ENCODE measurements around the gene TMEM184C.

TMEM184C gene

GRCh38 chr4:147693218-147693617 is 76.0 kb downstream of the TMEM184C start:
- intact Hi-C loops (cut with micrococcal nuclease), result no loop called here

DNA sequence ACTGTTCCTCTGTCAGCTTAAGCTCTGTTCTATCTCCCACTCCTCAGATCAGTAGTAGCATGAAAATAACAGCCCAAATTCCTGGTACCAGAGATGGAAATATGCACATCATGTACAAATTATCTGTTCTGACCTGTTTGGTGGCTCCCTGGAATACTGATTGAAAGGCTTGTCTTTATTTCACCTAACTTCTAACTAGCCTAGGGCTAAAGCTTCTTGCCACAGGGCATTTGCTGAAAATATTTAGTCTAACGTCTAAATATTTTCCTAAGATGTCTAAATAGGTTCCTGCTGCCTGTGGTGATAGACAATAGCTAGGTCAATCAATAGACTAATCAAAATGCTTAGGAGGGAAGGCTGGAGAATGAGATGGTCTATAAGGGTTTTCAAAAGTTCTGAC is 79.7 kb downstream of the TMEM184C start:
- no peaks in the 10 kb centered on the region for H3K36me3 Mint-ChIP-seq (ENCODE audit: low read depth)
- H3K27ac Mint-ChIP-seq, result no peak overlapping the region
- H3K27me3 Mint-ChIP-seq, result peaks cover 17% of the 10 kb centered on the region
- H3K4me3 Mint-ChIP-seq, result no peak overlapping the region
- no peaks in the 10 kb centered on the region for H3K4me1 Mint-ChIP-seq (ENCODE audit: low read depth)
- no peaks in the 10 kb centered on the region for H3K9me3 Mint-ChIP-seq
- intact Hi-C loops (cut with micrococcal nuclease), result no loop called here

More at GRCh38 chr4:147693218-147693617, 76.0 kb downstream of the TMEM184C start:
- H3K4me1 Mint-ChIP-seq (ENCODE audit: low read depth), result no peaks in the 10 kb centered on the region
- no peaks in the 10 kb centered on the region for H3K9me3 Mint-ChIP-seq
- H3K4me3 Mint-ChIP-seq, result no peak overlapping the region
- peaks cover 10% of the 10 kb centered on the region for H3K27me3 Mint-ChIP-seq
- no peak overlapping the region for H3K27ac Mint-ChIP-seq
- H3K36me3 Mint-ChIP-seq (ENCODE audit: low read depth), result no peaks in the 10 kb centered on the region

DNA sequence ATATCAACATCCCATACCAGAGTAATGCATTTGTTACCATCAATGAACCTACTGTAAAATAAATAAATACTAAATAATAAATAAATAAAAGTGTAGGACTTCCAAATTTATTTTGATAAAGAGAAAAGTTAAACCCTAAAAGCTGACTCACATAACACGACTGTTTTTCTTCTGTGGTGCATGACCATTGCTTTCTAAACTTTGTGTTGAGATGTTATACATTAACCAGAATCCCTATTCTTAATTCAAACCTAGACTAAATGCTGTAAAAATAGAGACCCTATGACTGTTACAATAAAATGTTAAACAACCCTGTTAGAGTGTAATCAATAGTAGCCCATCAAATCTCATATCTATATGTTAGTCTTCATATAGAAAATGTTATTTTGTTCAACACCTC is 87.6 kb downstream of the TMEM184C start:
- Mint-ChIP-seq H3K27ac (no peak overlapping the region), H3K9me3 (no peaks in the 10 kb centered on the region), H3K27me3 (peaks cover 12% of the 10 kb centered on the region), H3K36me3 (ENCODE audit: low read depth) (no peaks in the 10 kb centered on the region), H3K4me1 (ENCODE audit: low read depth) (peaks cover 19% of the 10 kb centered on the region), H3K4me3 (no peak overlapping the region)
- intact Hi-C loops (cut with micrococcal nuclease), result no loop called here

GRCh38 chr4:147707892-147708672 is 90.9 kb downstream of the TMEM184C start:
- Mint-ChIP-seq H3K36me3 (ENCODE audit: low read depth) (no peaks in the 10 kb centered on the region), H3K9me3 (no peaks in the 10 kb centered on the region), H3K27ac (no peak overlapping the region), H3K4me1 (ENCODE audit: low read depth) (peaks cover 23% of the 10 kb centered on the region), H3K4me3 (no peak overlapping the region), H3K27me3 (peaks cover 3% of the 10 kb centered on the region)
- intact Hi-C loops (cut with micrococcal nuclease), result loop anchor here (1.0 kb wide), 1 partner anchor 158 kb away; no protein-coding TSS in a partner anchor

GRCh38 chr4:147709999-147710398 is 92.8 kb downstream of the TMEM184C start:
- H3K27me3 Mint-ChIP-seq, result no peaks in the 10 kb centered on the region
- peaks cover 23% of the 10 kb centered on the region for H3K4me1 Mint-ChIP-seq (ENCODE audit: low read depth)
- H3K4me3 Mint-ChIP-seq, result no peak overlapping the region
- intact Hi-C loops (cut with micrococcal nuclease), result no loop called here
- no peak overlapping the region for H3K27ac Mint-ChIP-seq
- H3K9me3 Mint-ChIP-seq, result no peaks in the 10 kb centered on the region
- H3K36me3 Mint-ChIP-seq (ENCODE audit: low read depth), result no peaks in the 10 kb centered on the region

- H3K4me3 Mint-ChIP-seq, result no peak overlapping the region
- no peaks in the 10 kb centered on the region for H3K9me3 Mint-ChIP-seq
- no peak overlapping the region for H3K27ac Mint-ChIP-seq
- no peaks in the 10 kb centered on the region for H3K36me3 Mint-ChIP-seq (ENCODE audit: low read depth)
- H3K4me1 Mint-ChIP-seq (ENCODE audit: low read depth), result peaks cover 15% of the 10 kb centered on the region
- H3K27me3 Mint-ChIP-seq, result peaks cover 10% of the 10 kb centered on the region
- intact Hi-C loops (cut with micrococcal nuclease), result no loop called here
These were observed 97.6 kb downstream of the TMEM184C start for GRCh38 chr4:147714575-147715401.

GRCh38 chr4:147717878-147718277 is 100.7 kb downstream of the TMEM184C start:
- Mint-ChIP-seq H3K9me3 (no peaks in the 10 kb centered on the region), H3K4me3 (no peak overlapping the region), H3K36me3 (ENCODE audit: low read depth) (no peaks in the 10 kb centered on the region), H3K27me3 (peaks cover 10% of the 10 kb centered on the region), H3K4me1 (ENCODE audit: low read depth) (peaks cover 14% of the 10 kb centered on the region), H3K27ac (no peak overlapping the region)
- intact Hi-C loops (cut with micrococcal nuclease), result no loop called here
